Bronchial epithelial cell (primary cell): ENCODE results near the gene MESD. TPM values are rescaled to one million over a fixed set of nuclear protein-coding genes. Genes with fewer than 3 reads are reported as not detected.

Source experiments
- DNase-seq: peaks from one replicate; pipeline ENCODE4 v3.0.0-alpha.2; 2010; ENCODE audit warnings: low read depth
- FAIRE-seq: peaks from 2 replicates; lab custom pipeline; 2011; peaks lifted over from hg19 to GRCh38; lab: Jason Lieb, UNC
- H3K27me3 ChIP-seq: 2 replicates; pipeline ENCODE4 v1.5.1; 2011; ENCODE audit warnings: low read length; ENCODE audit not compliant: control insufficient read depth, insufficient read depth
- H3K36me3 ChIP-seq: 2 replicates; pipeline ENCODE4 v1.5.1; 2011; ENCODE audit warnings: low read length; ENCODE audit not compliant: control insufficient read depth, insufficient read depth
- H3K4me3 ChIP-seq: 2 replicates; pipeline ENCODE4 v1.5.1; 2011; ENCODE audit warnings: mild to moderate bottlenecking, low read depth, low read length, control low read depth
- CTCF ChIP-seq: IDR thresholded peaks from 2 replicates; pipeline ENCODE4 v1.5.1; 2011; ENCODE audit warnings: mild to moderate bottlenecking, moderate library complexity, low read length, control low read depth, inconsistent platforms; ENCODE audit not compliant: insufficient read depth, severe bottlenecking
- total RNA-seq: library from RNA; depleted of rRNA; stranded (reverse); fragments of >200 nt; gene quantifications from 2 replicates; pipeline ENCODE4 v1.2.1, GENCODE V29; 2014

MESD gene
- total RNA-seq, 1 donor from 2014 or later, result 24.7 TPM

GRCh38 chr15:81003097-81003350 is 13.4 kb upstream of the MESD start:
- TF ChIP-seq CTCF, result no peak
- H3K4me3 ChIP-seq, result no peak overlapping the region
- no peaks in the 10 kb centered on the region for H3K27me3 ChIP-seq
- H3K36me3 ChIP-seq, result peaks cover 3% of the 10 kb centered on the region
- DNase-seq, result no peak
- no peak for FAIRE-seq

- FAIRE-seq (no peak), DNase-seq (no peak)
- peaks cover 3% of the 10 kb centered on the region for H3K36me3 ChIP-seq
Measured at GRCh38 chr15:81002331-81003096, 12.9 kb upstream of the MESD start.

GRCh38 chr15:81002009-81002330 is 12.4 kb upstream of the MESD start:
- FAIRE-seq (no peak), DNase-seq (no peak)
- no peak for TF ChIP-seq CTCF
- Histone ChIP-seq H3K4me3 (peak overlapping the region; percentile 88), H3K36me3 (peaks cover 3% of the 10 kb centered on the region), H3K27me3 (no peaks in the 10 kb centered on the region)

More at GRCh38 chr15:81002331-81003096, 12.9 kb upstream of the MESD start:
- peak overlapping the region; percentile 88 for H3K4me3 ChIP-seq
- TF ChIP-seq CTCF, result no peak
- H3K27me3 ChIP-seq, result no peaks in the 10 kb centered on the region

- Histone ChIP-seq H3K4me3 (peak overlapping the region; percentile 88), H3K36me3 (peaks cover 3% of the 10 kb centered on the region), H3K27me3 (no peaks in the 10 kb centered on the region)
- no peak for TF ChIP-seq CTCF
- FAIRE-seq (no peak), DNase-seq (peak; percentile 43)
Measured at GRCh38 chr15:81001152-81002008, 11.8 kb upstream of the MESD start.

GRCh38 chr15:81000624-81001151 is 11.1 kb upstream of the MESD start, which contains the start of gene TLNRD1:
Gene TLNRD1, plus strand, starts transcription at chr15:81000923. Its CDS starts 1,349 bp downstream, at chr15:81002272.
- no peak for TF ChIP-seq CTCF
- FAIRE-seq (no peak), DNase-seq (peak; percentile 81)
- Histone ChIP-seq H3K36me3 (peaks cover 3% of the 10 kb centered on the region), H3K4me3 (peak within 1 kb of the TSS; percentile 88), H3K27me3 (no peaks in the 10 kb centered on the region)
